GM23338 (cell line): ENCODE measurements around the gene NCAPD2. TPM values are rescaled to one million over a fixed set of nuclear protein-coding genes. Genes with fewer than 3 reads are reported as not detected.

Experiments used
- ATAC-seq: fragments of 200-7000 bp; cut with Tn5 transposase; 3 replicates; pipeline ENCODE4 v1.9.1; 2020
- DNase-seq: peaks from one replicate; pipeline ENCODE4 v3.0.0-alpha.2; 2015; ENCODE audit warnings: low spot score
- H2AFZ ChIP-seq: fragments of 200-600 bp; sonication (generic); 2 replicates; pipeline ENCODE4 v1.8.0; 2016; ENCODE audit warnings: antibody characterized with exemption, mild to moderate bottlenecking, moderate library complexity
- H3F3A ChIP-seq: fragments of 200-600 bp; sonication (generic); replicated peaks from 2 replicates; pipeline ENCODE4 v1.8.0; 2017; ENCODE audit warnings: antibody characterized with exemption, mixed run types, low read depth
- H3K27ac ChIP-seq: fragments of 200-600 bp; sonication (generic); 2 replicates; pipeline ENCODE4 v1.6.1; 2016; ENCODE audit warnings: low read depth
- H3K27me3 ChIP-seq: fragments of 200-600 bp; sonication (generic); 2 replicates; pipeline ENCODE4 v1.8.0; 2016; ENCODE audit warnings: mild to moderate bottlenecking, mixed run types, moderate library complexity; ENCODE audit not compliant: insufficient read depth
- H3K36me3 ChIP-seq: fragments of 200-600 bp; sonication (generic); 2 replicates; pipeline ENCODE4 v1.8.0; 2016; ENCODE audit warnings: mild to moderate bottlenecking; ENCODE audit not compliant: insufficient read depth
- H3K4me1 ChIP-seq: fragments of 200-600 bp; sonication (generic); 2 replicates; pipeline ENCODE4 v1.8.0; 2016; ENCODE audit warnings: mild to moderate bottlenecking, moderate library complexity; ENCODE audit not compliant: insufficient read depth
- H3K4me2 ChIP-seq: fragments of 200-600 bp; sonication (generic); 2 replicates; pipeline ENCODE4 v1.7.1; 2017; ENCODE audit warnings: mixed run types
- H3K4me3 ChIP-seq: fragments of 200-600 bp; sonication (generic); 2 replicates; pipeline ENCODE4 v1.6.1; 2016; ENCODE audit warnings: mixed run types
- H3K79me2 ChIP-seq: fragments of 200-600 bp; sonication (generic); replicated peaks from 2 replicates; pipeline ENCODE4 v1.8.0; 2017; ENCODE audit warnings: mild to moderate bottlenecking; ENCODE audit not compliant: insufficient read depth
- H3K9me2 ChIP-seq: fragments of 200-600 bp; sonication (generic); 2 replicates; pipeline ENCODE4 v1.8.0; 2017; ENCODE audit not compliant: insufficient read depth
- H4K20me1 ChIP-seq: fragments of 200-600 bp; sonication (generic); replicated peaks from 2 replicates; pipeline ENCODE4 v1.8.0; 2017; ENCODE audit warnings: mild to moderate bottlenecking; ENCODE audit not compliant: insufficient read depth
- H3K27ac Mint-ChIP-seq: 2 replicates; pipeline ENCODE4 v1.8.0; 2020; ENCODE audit warnings: inconsistent platforms, mild to moderate bottlenecking, moderate library complexity, mixed read lengths
- H3K27me3 Mint-ChIP-seq: 3 replicates; pipeline ENCODE4 v1.8.0; 2022; ENCODE audit warnings: low read depth, mild to moderate bottlenecking, moderate library complexity, mixed read lengths, inconsistent platforms; ENCODE audit not compliant: insufficient read depth, poor library complexity
- H3K36me3 Mint-ChIP-seq: 3 replicates; pipeline ENCODE4 v1.8.0; 2021; ENCODE audit warnings: low read depth, mild to moderate bottlenecking, inconsistent platforms, moderate library complexity, mixed read lengths
- H3K4me1 Mint-ChIP-seq: 3 replicates; pipeline ENCODE4 v1.8.0; 2020; ENCODE audit warnings: mild to moderate bottlenecking, inconsistent platforms, mixed read lengths
- H3K4me3 Mint-ChIP-seq: 3 replicates; pipeline ENCODE4 v1.8.0; 2021; ENCODE audit warnings: moderate library complexity, mild to moderate bottlenecking, inconsistent platforms, mixed read lengths
- H3K9me3 Mint-ChIP-seq: 3 replicates; pipeline ENCODE4 v1.8.0; 2020; ENCODE audit warnings: moderate library complexity, mild to moderate bottlenecking, inconsistent platforms, mixed read lengths
- POLR2AphosphoS5 ChIP-seq: IDR thresholded peaks from 2 replicates; pipeline ENCODE4 v1.6.1; 2016; ENCODE audit warnings: antibody characterized with exemption, low read depth
- STAT1 ChIP-seq: IDR thresholded peaks from one replicate; pipeline ENCODE4 v1.6.1; 2016; ENCODE audit warnings: antibody characterized with exemption; ENCODE audit not compliant: unreplicated experiment
- ZNF331 ChIP-seq: fragments of 250-450 bp; sonication (Bioruptor Pico); IDR thresholded peaks from 2 replicates; pipeline ENCODE4 v1.5.0; 2020; ENCODE audit warnings: low read depth, mild to moderate bottlenecking, moderate library complexity
- ZNF462 ChIP-seq: fragments of 250-450 bp; sonication (Bioruptor Pico); IDR thresholded peaks from 2 replicates; pipeline ENCODE4 v1.5.0; 2020; ENCODE audit warnings: mild to moderate bottlenecking, moderate library complexity
- polyA plus RNA-seq: library from polyadenylated mRNA; unstranded; fragments of >200 nt; fragmentation: Nextera tagmentation; extraction: Ambion mirVana; gene quantifications from 2 replicates; pipeline ENCODE4 v1.2.1, GENCODE V29; 2016
- total RNA-seq: library from RNA; depleted of rRNA; stranded (reverse); fragments of >200 nt; shearing (Covaris generic); gene quantifications from 2 replicates; pipeline ENCODE4 v1.2.3, GENCODE V29; 2014
- TF ChIP-seq, protein P1 (sequence below), 2 experiments: fragments of 200-600 bp in 1 of 2; sonication (generic) in 1 of 2; conservative IDR thresholded peaks; 2 replicates each; pipeline versions ENCODE4 v1.5.1 to v1.6.1; 2016 to 2017; ENCODE audit warnings: antibody characterized with exemption in 2 of 2, low read depth in 2 of 2, mild to moderate bottlenecking in 2 of 2, moderate library complexity in 1 of 2
- TF ChIP-seq, protein P2 (sequence below): IDR thresholded peaks from 2 replicates; pipeline ENCODE4 v1.6.1; 2016; ENCODE audit warnings: antibody characterized with exemption

The NCAPD2 gene
- total and polyA plus RNA-seq, 2 experiments from 2014 or later: 34.2 to 217 TPM

- Mint-ChIP-seq H3K9me3 (peaks cover 17% of the 10 kb centered on the region; the same call in 2 of the 3 replicates), H3K36me3 (peaks cover 84% of the 10 kb centered on the region), H3K4me3 (peak overlapping the region; percentile 93), H3K4me1 (peaks cover 42% of the 10 kb centered on the region), H3K27ac (peak overlapping the region; percentile 100), H3K27me3 (peaks cover 53% of the 10 kb centered on the region)
- no peaks in the 10 kb centered on the region for H3K9me2 ChIP-seq
- no peaks in the 10 kb centered on the region for H3K27me3 ChIP-seq
- peaks cover 15% of the 10 kb centered on the region for H4K20me1 ChIP-seq
- H3K27ac ChIP-seq: peak overlapping the region; percentile 98
- DNase-seq: peak; percentile 84
- H3F3A ChIP-seq: peaks cover 73% of the 10 kb centered on the region
- H3K4me2 ChIP-seq: peak overlapping the region; percentile 96
- peaks cover 51% of the 10 kb centered on the region for H3K36me3 ChIP-seq
- peaks cover 34% of the 10 kb centered on the region for H3K4me1 ChIP-seq
- H3K79me2 ChIP-seq: peaks cover 35% of the 10 kb centered on the region
- TF ChIP-seq STAT1: no peak
- TF ChIP-seq POLR2AphosphoS5: peak; percentile 64
- no peak for TF ChIP-seq ZNF331 (CRISPR knock-in tag)
- TF ChIP-seq, protein P1, sequence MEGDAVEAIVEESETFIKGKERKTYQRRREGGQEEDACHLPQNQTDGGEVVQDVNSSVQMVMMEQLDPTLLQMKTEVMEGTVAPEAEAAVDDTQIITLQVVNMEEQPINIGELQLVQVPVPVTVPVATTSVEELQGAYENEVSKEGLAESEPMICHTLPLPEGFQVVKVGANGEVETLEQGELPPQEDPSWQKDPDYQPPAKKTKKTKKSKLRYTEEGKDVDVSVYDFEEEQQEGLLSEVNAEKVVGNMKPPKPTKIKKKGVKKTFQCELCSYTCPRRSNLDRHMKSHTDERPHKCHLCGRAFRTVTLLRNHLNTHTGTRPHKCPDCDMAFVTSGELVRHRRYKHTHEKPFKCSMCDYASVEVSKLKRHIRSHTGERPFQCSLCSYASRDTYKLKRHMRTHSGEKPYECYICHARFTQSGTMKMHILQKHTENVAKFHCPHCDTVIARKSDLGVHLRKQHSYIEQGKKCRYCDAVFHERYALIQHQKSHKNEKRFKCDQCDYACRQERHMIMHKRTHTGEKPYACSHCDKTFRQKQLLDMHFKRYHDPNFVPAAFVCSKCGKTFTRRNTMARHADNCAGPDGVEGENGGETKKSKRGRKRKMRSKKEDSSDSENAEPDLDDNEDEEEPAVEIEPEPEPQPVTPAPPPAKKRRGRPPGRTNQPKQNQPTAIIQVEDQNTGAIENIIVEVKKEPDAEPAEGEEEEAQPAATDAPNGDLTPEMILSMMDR (conservative IDR thresholded peaks at IDR 0.05; ENCODE audit: low read depth in 2 of 2): no peak
- TF ChIP-seq, protein P2, sequence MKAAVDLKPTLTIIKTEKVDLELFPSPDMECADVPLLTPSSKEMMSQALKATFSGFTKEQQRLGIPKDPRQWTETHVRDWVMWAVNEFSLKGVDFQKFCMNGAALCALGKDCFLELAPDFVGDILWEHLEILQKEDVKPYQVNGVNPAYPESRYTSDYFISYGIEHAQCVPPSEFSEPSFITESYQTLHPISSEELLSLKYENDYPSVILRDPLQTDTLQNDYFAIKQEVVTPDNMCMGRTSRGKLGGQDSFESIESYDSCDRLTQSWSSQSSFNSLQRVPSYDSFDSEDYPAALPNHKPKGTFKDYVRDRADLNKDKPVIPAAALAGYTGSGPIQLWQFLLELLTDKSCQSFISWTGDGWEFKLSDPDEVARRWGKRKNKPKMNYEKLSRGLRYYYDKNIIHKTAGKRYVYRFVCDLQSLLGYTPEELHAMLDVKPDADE: peak; percentile 59
- no peak for TF ChIP-seq ZNF462 (CRISPR knock-in tag)
- 0 out of 2 replicates have a peak overlapping the region, but pooled peaks have one; percentile 23 for H2AFZ ChIP-seq
- ATAC-seq: peak; percentile 40
- H3K4me3 ChIP-seq: peak overlapping the region; percentile 96
Measured at GRCh38 chr12:6532927-6533652, 39.2 kb downstream of the NCAPD2 start.
